ENCODE results near the gene GRK7. TPM values are rescaled to one million over a fixed set of nuclear protein-coding genes. Genes with fewer than 3 reads are reported as not detected.
A peak's percentile ranks its signal among the peaks of the same experiment; 100 is the strongest.
"Not testable (repeated sequence)": the region's sequence is repeated elsewhere in the genome, so short reads cannot be mapped to it uniquely, and the experiment has no call there.

GRK7 gene
- total RNA-seq, 1 donor from 2014 or later: not detected

GRCh38 chr3:141795276-141795675 lies 32.1 kb downstream of the GRK7 start:
- no peak for DNase-seq (ENCODE audit: low spot score)

- DNase-seq (ENCODE audit: low spot score): no peak
These were observed 32.5 kb downstream of the GRK7 start for GRCh38 chr3:141795741-141796080.

- DNase-seq (ENCODE audit: low spot score): peak; percentile 56
These were observed 33.1 kb downstream of the GRK7 start for GRCh38 chr3:141796081-141796888.

- peak; percentile 39 for DNase-seq (ENCODE audit: low spot score)
These were observed 33.9 kb downstream of the GRK7 start for GRCh38 chr3:141796889-141797781.

GRCh38 chr3:141797819-141798447 lies 34.7 kb downstream of the GRK7 start:
- DNase-seq (ENCODE audit: low spot score): no peak

- no peak for DNase-seq (ENCODE audit: low spot score)
These were observed 35.2 kb downstream of the GRK7 start for GRCh38 chr3:141798448-141798845.

GRCh38 chr3:141802316-141803077 lies 39.3 kb downstream of the GRK7 start:
- no peak for DNase-seq (ENCODE audit: low spot score)

GRCh38 chr3:141803538-141803937 lies 40.3 kb downstream of the GRK7 start:
- DNase-seq (ENCODE audit: low spot score): not testable (repeated sequence)

GRCh38 chr3:141804447-141804777 lies 41.2 kb downstream of the GRK7 start:
- no peak for DNase-seq (ENCODE audit: low spot score)

- DNase-seq (ENCODE audit: low spot score): no peak
These were observed 41.8 kb downstream of the GRK7 start for GRCh38 chr3:141804778-141805639.

- DNase-seq (ENCODE audit: low spot score): no peak
These were observed 44.2 kb downstream of the GRK7 start for GRCh38 chr3:141807277-141808033.

GRCh38 chr3:141808586-141808985 lies 45.4 kb downstream of the GRK7 start:
- DNase-seq (ENCODE audit: low spot score): no peak

GRCh38 chr3:141810161-141810560 lies 47.0 kb downstream of the GRK7 start:
- DNase-seq (ENCODE audit: low spot score): no peak

- DNase-seq (ENCODE audit: low spot score): no peak
These were observed 48.1 kb downstream of the GRK7 start for GRCh38 chr3:141811348-141811747.

GRCh38 chr3:141812084-141812483 lies 48.9 kb downstream of the GRK7 start:
- no peak for DNase-seq (ENCODE audit: low spot score)

GRCh38 chr3:141812586-141812985 lies 49.4 kb downstream of the GRK7 start:
- no peak for DNase-seq (ENCODE audit: low spot score)

All from mucosa of gallbladder (tissue), 1 donor.